GM12864 (cell line): ENCODE results near the gene TENM3.

Experiments used
- DNase-seq: peaks from one replicate; pipeline ENCODE4 v3.0.0-alpha.2; 2011; ENCODE audit warnings: low read depth
- H3K4me3 ChIP-seq: 2 replicates; pipeline ENCODE4 v1.5.1; 2011; ENCODE audit warnings: mild to moderate bottlenecking, low read depth, low read length, control low read depth
- TF ChIP-seq, protein P1 (sequence below): IDR thresholded peaks from 2 replicates; pipeline ENCODE4 v1.5.1; 2011; ENCODE audit warnings: low read depth, mild to moderate bottlenecking, moderate library complexity, low read length, control low read depth, inconsistent platforms; ENCODE audit errors: missing control alignments

Gene TENM3

DNA sequence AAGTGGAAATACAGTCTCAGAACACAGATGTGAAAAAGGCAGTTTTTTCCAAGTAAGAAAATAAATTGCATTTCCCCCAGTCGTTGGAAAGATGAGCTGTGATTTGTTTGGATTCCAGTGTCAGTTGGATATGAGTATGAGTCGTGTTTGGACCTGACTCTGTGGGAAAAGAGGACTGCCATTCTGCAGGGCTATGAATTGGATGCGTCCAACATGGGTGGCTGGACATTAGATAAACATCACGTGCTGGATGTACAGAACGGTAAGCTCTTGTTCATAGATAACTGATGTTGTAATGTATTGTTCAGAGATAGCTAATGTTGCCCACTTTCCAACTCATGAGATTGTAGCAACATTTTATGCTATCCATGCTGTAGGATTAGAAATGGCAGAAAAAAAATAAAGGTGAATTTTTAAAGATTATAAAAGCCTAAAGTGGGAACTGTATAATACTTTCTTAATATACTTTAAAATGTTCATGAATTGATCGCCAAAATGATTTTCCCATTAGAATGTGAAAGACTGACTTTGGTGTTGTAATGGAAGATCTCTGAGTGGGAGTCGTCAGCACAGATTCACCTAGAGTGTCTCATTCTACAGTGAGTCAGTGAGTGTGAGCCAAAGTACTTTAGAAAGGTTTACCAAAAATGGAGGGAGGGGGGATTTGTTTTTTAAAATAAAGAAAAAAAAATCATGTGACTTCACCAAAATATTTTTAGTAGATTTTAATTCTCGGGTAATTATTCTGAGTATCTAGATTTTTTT lies 495.3 kb downstream of the TENM3 start:
- TF ChIP-seq, protein P1, sequence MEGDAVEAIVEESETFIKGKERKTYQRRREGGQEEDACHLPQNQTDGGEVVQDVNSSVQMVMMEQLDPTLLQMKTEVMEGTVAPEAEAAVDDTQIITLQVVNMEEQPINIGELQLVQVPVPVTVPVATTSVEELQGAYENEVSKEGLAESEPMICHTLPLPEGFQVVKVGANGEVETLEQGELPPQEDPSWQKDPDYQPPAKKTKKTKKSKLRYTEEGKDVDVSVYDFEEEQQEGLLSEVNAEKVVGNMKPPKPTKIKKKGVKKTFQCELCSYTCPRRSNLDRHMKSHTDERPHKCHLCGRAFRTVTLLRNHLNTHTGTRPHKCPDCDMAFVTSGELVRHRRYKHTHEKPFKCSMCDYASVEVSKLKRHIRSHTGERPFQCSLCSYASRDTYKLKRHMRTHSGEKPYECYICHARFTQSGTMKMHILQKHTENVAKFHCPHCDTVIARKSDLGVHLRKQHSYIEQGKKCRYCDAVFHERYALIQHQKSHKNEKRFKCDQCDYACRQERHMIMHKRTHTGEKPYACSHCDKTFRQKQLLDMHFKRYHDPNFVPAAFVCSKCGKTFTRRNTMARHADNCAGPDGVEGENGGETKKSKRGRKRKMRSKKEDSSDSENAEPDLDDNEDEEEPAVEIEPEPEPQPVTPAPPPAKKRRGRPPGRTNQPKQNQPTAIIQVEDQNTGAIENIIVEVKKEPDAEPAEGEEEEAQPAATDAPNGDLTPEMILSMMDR = no peak

DNA sequence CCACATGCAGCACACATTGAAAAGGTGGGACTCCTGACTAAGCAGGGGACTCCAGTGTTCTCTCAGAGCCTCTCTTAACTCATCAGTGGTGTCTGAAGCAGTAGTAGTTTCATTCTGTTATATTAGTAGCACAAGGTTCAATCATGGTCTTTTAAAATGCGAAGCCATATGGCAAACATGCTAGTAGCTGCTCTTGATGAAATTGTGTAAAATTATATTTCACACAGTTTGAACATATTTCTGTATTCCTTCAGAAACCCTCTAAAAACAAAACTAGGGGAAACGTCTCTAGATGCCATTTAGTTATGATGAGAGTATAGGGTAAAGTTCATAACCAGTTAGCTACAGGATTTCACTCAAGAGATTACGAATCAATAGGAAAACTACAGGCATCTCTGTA lies 497.1 kb downstream of the TENM3 start:
- H3K4me3 ChIP-seq = no peak overlapping the region
- DNase-seq = no peak
- TF ChIP-seq, protein P1 = no peak

More for the DNA sequence above, 495.3 kb downstream of the TENM3 start:
- no peak overlapping the region for H3K4me3 ChIP-seq
- no peak for DNase-seq

- TF ChIP-seq, protein P1 = no peak
These were observed 497.9 kb downstream of the TENM3 start for GRCh38 chr4:182741054-182741453.

DNA sequence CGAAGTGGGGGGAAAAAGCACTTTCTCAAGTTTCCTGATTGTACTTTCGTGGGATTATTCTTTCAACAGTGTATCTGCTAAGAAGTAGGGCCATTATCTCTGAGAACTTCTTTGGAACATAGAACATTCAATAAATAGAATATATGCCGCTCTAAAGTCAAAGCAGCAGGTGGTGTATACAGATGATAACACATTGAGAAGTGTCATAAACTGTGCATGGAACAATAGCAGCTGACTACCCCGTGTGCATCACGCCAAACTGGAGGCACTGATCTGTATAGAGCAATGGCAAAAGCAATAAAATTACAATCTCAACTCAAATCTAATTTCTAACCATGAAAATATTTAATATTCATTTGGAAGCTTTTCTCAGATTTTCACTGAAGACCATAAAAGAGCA lies 498.7 kb downstream of the TENM3 start:
- DNase-seq = no peak
- TF ChIP-seq, protein P1 = no peak
- H3K4me3 ChIP-seq = no peak overlapping the region

More at GRCh38 chr4:182741054-182741453, 497.9 kb downstream of the TENM3 start:
- H3K4me3 ChIP-seq = no peak overlapping the region
- DNase-seq = no peak

DNA sequence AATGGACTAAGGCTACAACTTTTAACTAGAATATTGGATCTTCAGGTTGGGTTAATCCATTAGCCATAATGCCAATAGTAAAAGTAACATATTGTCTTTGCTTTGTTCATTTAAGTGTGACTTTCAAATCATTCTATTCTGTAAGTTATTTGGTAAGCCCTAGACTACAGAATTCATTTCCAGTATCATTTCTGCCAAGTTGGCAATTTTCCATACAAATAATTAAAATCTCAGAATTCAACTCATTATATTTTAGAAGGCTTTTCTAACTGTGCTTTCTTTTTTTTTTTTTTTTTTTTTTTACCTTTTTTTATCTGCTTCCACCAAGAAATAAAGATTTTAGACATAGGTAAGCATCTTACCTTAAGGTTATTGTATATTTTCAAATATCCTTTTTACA lies 500.6 kb downstream of the TENM3 start:
- no peak for DNase-seq
- TF ChIP-seq, protein P1 = no peak
- no peak overlapping the region for H3K4me3 ChIP-seq

DNA sequence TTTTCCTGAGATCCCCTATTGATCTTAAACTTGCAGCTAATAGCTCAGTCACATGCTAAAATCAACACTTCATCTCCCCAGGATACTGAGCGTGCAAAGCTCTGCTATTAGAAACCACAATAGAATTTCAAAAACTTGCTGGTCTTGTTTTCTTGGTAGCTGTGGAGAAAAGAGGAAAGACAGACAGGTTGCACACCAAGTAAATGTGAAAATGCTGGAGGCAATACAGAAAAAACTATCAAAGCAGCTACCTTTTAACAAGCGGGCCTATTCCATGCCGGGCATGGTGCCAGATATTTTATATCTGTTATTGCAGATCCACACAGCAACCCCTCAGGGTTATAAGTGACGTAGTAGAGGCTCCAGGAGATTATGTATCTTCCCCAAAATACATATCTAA lies 502.0 kb downstream of the TENM3 start:
- no peak for DNase-seq
- no peak overlapping the region for H3K4me3 ChIP-seq
- TF ChIP-seq, protein P1 = no peak

GRCh38 chr4:182746876-182747275 lies 503.7 kb downstream of the TENM3 start:
- H3K4me3 ChIP-seq = no peak overlapping the region
- DNase-seq = no peak
- TF ChIP-seq, protein P1 = no peak
